Natural killer cell (primary cell): ENCODE measurements around the gene NUDT13. TPM values are rescaled to one million over a fixed set of nuclear protein-coding genes. Genes with fewer than 3 reads are reported as not detected.

Source experiments
- ATAC-seq, 3 donors: fragments of 150-1000 bp in 2 of 3; fragments of 200-7000 bp in 1 of 3; cut with Tn5 transposase; 1 replicate in 1 of 3; 2 replicates in 2 of 3; pipeline ENCODE4 v1.10.0; 2021; ENCODE audit warnings: mild to moderate bottlenecking in 2 of 3, moderate library complexity in 2 of 3
- DNase-seq, 2 donors: peaks; one replicate each; pipeline versions ENCODE4 v3.0.0 to v3.0.0-alpha.2; 2013 to 2021; ENCODE audit warnings: mixed read lengths in 1 of 2
- H3K27ac ChIP-seq: one replicate; pipeline ENCODE4 v1.5.1; 2013; ENCODE audit warnings: mild to moderate bottlenecking, low read length
- H3K27me3 ChIP-seq: one replicate; pipeline ENCODE4 v1.6.1; 2013; ENCODE audit warnings: low read length; ENCODE audit not compliant: control insufficient read depth, insufficient read depth
- H3K36me3 ChIP-seq: one replicate; pipeline ENCODE4 v1.6.1; 2013; ENCODE audit warnings: low read length; ENCODE audit not compliant: control insufficient read depth, insufficient read depth
- H3K4me1 ChIP-seq: one replicate; pipeline ENCODE4 v1.6.1; 2013; ENCODE audit warnings: low read length; ENCODE audit not compliant: control insufficient read depth, insufficient read depth
- H3K4me3 ChIP-seq: one replicate; pipeline ENCODE4 v1.5.1; 2013; ENCODE audit warnings: low read length
- H3K9me3 ChIP-seq: one replicate; pipeline ENCODE4 v1.6.1; 2013; ENCODE audit warnings: low read length; ENCODE audit not compliant: control insufficient read depth, insufficient read depth
- H3K27ac Mint-ChIP-seq, 2 donors: one replicate each; pipeline ENCODE4 v1.8.0; 2022; ENCODE audit warnings: mild to moderate bottlenecking in 2 of 2, mixed read lengths in 2 of 2, moderate library complexity in 1 of 2
- H3K27me3 Mint-ChIP-seq, 2 donors: one replicate each; pipeline ENCODE4 v1.8.0; 2022; ENCODE audit warnings: low read depth in 2 of 2, mixed read lengths in 2 of 2
- H3K36me3 Mint-ChIP-seq: one replicate; pipeline ENCODE4 v1.8.0; 2022; ENCODE audit warnings: mixed read lengths
- H3K4me1 Mint-ChIP-seq, 2 donors: one replicate each; pipeline ENCODE4 v1.8.0; 2022; ENCODE audit warnings: mixed read lengths in 2 of 2
- H3K4me3 Mint-ChIP-seq: one replicate; pipeline ENCODE4 v1.8.0; 2022; ENCODE audit warnings: mild to moderate bottlenecking, moderate library complexity, mixed read lengths
- H3K9me3 Mint-ChIP-seq, 2 donors: one replicate each; pipeline ENCODE4 v1.8.0; 2022; ENCODE audit warnings: mixed read lengths in 2 of 2
- WGBS: methylation state at CpG from one replicate; pipeline ENCODE4 v1.1.7; 2013; ENCODE audit warnings: missing lambda C conversion rate; ENCODE audit not compliant: insufficient coverage; 5-methylcytosine and 5-hydroxymethylcytosine counted together
- intact Hi-C: fragments of 100-400 bp; cut with micrococcal nuclease; formaldehyde crosslinking; loops from one replicate; pipeline ENCODE4 v1.14.2; 2022
- total RNA-seq, 4 donors: library from RNA; stranded (reverse); fragments of 120-200 nt in 1 of 4; gene quantifications; one replicate each; pipeline versions ENCODE4 v1.2.3 to v1.2.4, GENCODE V29; 2013 to 2022
- TF ChIP-seq, protein P1 (sequence below): fragments of 200-600 bp; IDR thresholded peaks from one replicate; pipeline ENCODE4 v1.8.0; 2022; ENCODE audit warnings: antibody characterized with exemption

NUDT13 gene
- total RNA-seq, 3 donors from 2014 or later (not counting 1 experiment from before 2014, with no cell fraction given) = 0.35 to 1.3 (median 0.65) TPM

DNA sequence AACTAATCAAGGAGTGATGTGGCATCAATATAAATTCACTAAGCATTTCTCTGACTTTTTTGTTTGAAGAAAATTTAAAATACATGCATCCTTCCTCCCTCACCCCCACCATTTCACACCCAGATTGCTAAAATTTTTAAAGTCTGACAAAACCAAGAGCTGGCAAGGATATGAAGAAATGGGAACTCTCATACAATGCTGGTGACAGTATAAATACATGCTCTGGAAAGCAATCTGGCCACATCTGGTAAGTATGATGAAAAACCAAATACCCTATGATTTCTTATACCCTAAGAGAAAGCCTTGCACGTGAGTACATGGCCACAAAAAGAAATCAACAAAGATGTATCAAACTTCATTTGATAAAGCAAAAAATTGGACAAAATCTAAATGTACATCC, 44.8 kb upstream of the NUDT13 start:
- Mint-ChIP-seq H3K27ac (no peak overlapping the region), H3K36me3 (no peaks in the 10 kb centered on the region)

DNA sequence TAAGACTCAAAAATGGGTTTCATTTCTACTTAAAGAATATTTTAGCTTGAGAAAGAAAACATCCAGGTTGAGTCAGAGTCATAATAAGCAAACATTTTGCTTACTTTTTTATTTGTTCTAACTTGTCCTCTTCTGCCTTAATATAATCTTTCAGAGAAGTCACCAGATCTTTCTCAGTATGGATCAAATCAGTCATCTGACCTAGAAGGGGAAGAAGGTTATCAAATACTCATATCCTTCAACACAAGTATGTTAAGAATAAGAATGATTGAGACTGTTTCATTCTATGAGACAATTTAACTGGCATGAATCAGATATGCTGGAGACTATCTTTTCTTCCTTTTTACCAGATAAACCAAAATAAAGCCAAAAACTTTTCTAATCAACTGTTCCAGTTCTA, 36.6 kb upstream of the NUDT13 start:
- Mint-ChIP-seq H3K4me1 (peaks cover 8 to 9% of the 10 kb centered on the region in 2 donors), H3K4me3 (no peak overlapping the region), H3K27ac (peak overlapping the region in 1 of 2 donors; percentile 31), H3K27me3 (no peaks in the 10 kb centered on the region), H3K9me3 (no peaks in the 10 kb centered on the region), H3K36me3 (peaks cover 14% of the 10 kb centered on the region)
- ATAC-seq (no peak), DNase-seq (no peak)
- TF ChIP-seq, protein P1, sequence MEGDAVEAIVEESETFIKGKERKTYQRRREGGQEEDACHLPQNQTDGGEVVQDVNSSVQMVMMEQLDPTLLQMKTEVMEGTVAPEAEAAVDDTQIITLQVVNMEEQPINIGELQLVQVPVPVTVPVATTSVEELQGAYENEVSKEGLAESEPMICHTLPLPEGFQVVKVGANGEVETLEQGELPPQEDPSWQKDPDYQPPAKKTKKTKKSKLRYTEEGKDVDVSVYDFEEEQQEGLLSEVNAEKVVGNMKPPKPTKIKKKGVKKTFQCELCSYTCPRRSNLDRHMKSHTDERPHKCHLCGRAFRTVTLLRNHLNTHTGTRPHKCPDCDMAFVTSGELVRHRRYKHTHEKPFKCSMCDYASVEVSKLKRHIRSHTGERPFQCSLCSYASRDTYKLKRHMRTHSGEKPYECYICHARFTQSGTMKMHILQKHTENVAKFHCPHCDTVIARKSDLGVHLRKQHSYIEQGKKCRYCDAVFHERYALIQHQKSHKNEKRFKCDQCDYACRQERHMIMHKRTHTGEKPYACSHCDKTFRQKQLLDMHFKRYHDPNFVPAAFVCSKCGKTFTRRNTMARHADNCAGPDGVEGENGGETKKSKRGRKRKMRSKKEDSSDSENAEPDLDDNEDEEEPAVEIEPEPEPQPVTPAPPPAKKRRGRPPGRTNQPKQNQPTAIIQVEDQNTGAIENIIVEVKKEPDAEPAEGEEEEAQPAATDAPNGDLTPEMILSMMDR = no peak
- Histone ChIP-seq H3K4me3 (no peak overlapping the region), H3K27ac (no peak overlapping the region), H3K4me1 (no peaks in the 10 kb centered on the region), H3K36me3 (peaks cover 24% of the 10 kb centered on the region), H3K27me3 (no peaks in the 10 kb centered on the region), H3K9me3 (no peaks in the 10 kb centered on the region)
- intact Hi-C loops = no loop called here

More for the DNA sequence above, 44.8 kb upstream of the NUDT13 start:
- 100% methylated on average over 1 of the region's 1 CpG for WGBS
- no peak overlapping the region for H3K27ac ChIP-seq
- no peak overlapping the region for H3K4me3 ChIP-seq
- no peaks in the 10 kb centered on the region for H3K4me1 ChIP-seq
- TF ChIP-seq, protein P1 = no peak
- no peaks in the 10 kb centered on the region for H3K27me3 ChIP-seq
- H3K4me1 Mint-ChIP-seq = peaks cover 6 to 7% of the 10 kb centered on the region in 2 donors
- intact Hi-C loops = no loop called here
- peaks cover 10% of the 10 kb centered on the region for H3K36me3 ChIP-seq
- H3K4me3 Mint-ChIP-seq = no peak overlapping the region
- ATAC-seq = no peak
- no peaks in the 10 kb centered on the region for H3K9me3 ChIP-seq
- H3K9me3 Mint-ChIP-seq = no peaks in the 10 kb centered on the region
- no peaks in the 10 kb centered on the region for H3K27me3 Mint-ChIP-seq
- no peak for DNase-seq

DNA sequence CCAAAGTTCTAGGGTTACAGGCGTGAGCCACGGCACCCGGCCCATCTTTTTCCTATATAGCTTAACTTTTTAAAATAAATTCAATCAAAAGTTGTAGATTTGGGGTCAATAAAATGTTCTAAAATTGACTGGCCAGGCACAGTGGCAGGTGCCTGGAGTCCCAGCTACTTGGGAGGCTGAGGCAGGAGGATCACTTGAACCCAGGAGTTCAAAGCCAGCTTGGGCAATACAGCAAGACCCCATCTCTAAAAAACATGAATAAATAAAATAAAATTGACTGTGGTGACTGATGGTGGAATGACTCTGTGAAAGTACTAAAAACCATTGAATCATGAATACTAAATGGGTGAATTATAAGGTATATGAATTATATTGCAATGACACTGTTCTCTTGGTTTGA, 34.4 kb upstream of the NUDT13 start:
- Mint-ChIP-seq H3K27me3 (no peaks in the 10 kb centered on the region), H3K4me1 (peaks cover 8 to 9% of the 10 kb centered on the region in 2 donors), H3K9me3 (no peaks in the 10 kb centered on the region), H3K27ac (no peak overlapping the region), H3K36me3 (peaks cover 14% of the 10 kb centered on the region), H3K4me3 (no peak overlapping the region)
- Histone ChIP-seq H3K9me3 (no peaks in the 10 kb centered on the region), H3K36me3 (peaks cover 22% of the 10 kb centered on the region), H3K4me3 (no peak overlapping the region), H3K4me1 (no peaks in the 10 kb centered on the region), H3K27ac (no peak overlapping the region), H3K27me3 (no peaks in the 10 kb centered on the region)
- intact Hi-C loops = no loop called here
- TF ChIP-seq, protein P1 = no peak
- no peak for ATAC-seq
- WGBS = 90% methylated on average over 3 of the region's 3 CpGs
- DNase-seq = no peak
